HG02840 (cell line): ENCODE measurements around the gene UBE2G2.

Experiments
- ATAC-seq: cut with Tn5 transposase; IDR thresholded peaks from one replicate; pipeline ENCODE4 v1.9.1; 2021; ENCODE audit warnings: mild to moderate bottlenecking, moderate library complexity, moderate number of reproducible peaks; ENCODE audit not compliant: unreplicated experiment, low FRiP score

UBE2G2 gene

GRCh38 chr21:44766818-44767354 lies 34.7 kb downstream of the UBE2G2 start:
- ATAC-seq: no peak

GRCh38 chr21:44766014-44766817 lies 35.4 kb downstream of the UBE2G2 start:
- ATAC-seq: no peak

- ATAC-seq: no peak
Observed at GRCh38 chr21:44765231-44766013, 36.2 kb downstream of the UBE2G2 start.

GRCh38 chr21:44764319-44765230 lies 37.0 kb downstream of the UBE2G2 start:
- no peak for ATAC-seq

- no peak for ATAC-seq
Observed at GRCh38 chr21:44763451-44764318, 37.9 kb downstream of the UBE2G2 start.

- ATAC-seq: no peak
Observed at GRCh38 chr21:44763050-44763378, 38.6 kb downstream of the UBE2G2 start.

- ATAC-seq: no peak
Observed at GRCh38 chr21:44762221-44763049, 39.2 kb downstream of the UBE2G2 start.

GRCh38 chr21:44761747-44762208 lies 39.8 kb downstream of the UBE2G2 start:
- ATAC-seq: no peak

GRCh38 chr21:44761011-44761729 lies 40.5 kb downstream of the UBE2G2 start:
- no peak for ATAC-seq

GRCh38 chr21:44760376-44760775 lies 41.2 kb downstream of the UBE2G2 start:
- no peak for ATAC-seq

GRCh38 chr21:44759628-44760285 lies 41.9 kb downstream of the UBE2G2 start:
- no peak for ATAC-seq

GRCh38 chr21:44758781-44759627 lies 42.6 kb downstream of the UBE2G2 start:
- ATAC-seq: no peak

- no peak for ATAC-seq
Observed at GRCh38 chr21:44758141-44758561, 43.5 kb downstream of the UBE2G2 start.

- ATAC-seq: no peak
Observed at GRCh38 chr21:44757731-44758130, 43.9 kb downstream of the UBE2G2 start.

- no peak for ATAC-seq
Observed at GRCh38 chr21:44756423-44757185, 45.0 kb downstream of the UBE2G2 start.

GRCh38 chr21:44755227-44755626 lies 46.4 kb downstream of the UBE2G2 start:
- ATAC-seq: no peak
